HG03060 (cell line): ENCODE results near the gene IQSEC2.

Experiments used
- ATAC-seq: cut with Tn5 transposase; IDR thresholded peaks from one replicate; pipeline ENCODE4 v1.9.1; 2021; ENCODE audit warnings: low read depth, moderate number of reproducible peaks; ENCODE audit not compliant: unreplicated experiment

Gene IQSEC2

DNA sequence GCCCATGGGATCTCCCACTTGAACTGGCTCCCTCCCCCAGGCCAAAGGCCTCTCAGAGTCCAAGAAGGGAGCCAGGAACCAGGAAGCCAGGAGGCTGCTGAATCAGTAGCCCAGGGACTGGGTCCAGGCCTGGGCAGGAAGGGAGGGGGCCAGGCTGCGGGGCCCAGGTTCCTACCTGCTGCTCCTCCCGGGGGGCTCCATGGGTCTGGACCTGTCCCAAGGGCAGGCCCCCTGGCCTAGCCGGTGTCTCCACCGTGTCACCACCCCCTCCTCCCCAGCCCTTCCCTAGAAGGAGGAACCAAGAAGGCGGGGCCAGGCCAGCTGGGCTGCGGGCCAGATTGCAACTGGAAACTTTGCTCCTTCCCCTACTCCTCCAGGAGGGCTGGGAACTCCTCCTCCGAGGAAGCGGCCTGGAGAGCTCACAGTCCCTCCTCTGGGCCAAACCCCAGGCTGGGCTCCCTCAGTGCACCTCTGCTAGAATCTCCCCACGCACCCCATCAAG lies at the start of gene IQSEC2:
Gene IQSEC2 (minus strand): TSS at position 264 of the 502 bp plus-strand sequence.
- ATAC-seq, result no peak

GRCh38 chrX:53330331-53330730 lies 48.9 kb upstream of the IQSEC2 start:
- no peak for ATAC-seq

DNA sequence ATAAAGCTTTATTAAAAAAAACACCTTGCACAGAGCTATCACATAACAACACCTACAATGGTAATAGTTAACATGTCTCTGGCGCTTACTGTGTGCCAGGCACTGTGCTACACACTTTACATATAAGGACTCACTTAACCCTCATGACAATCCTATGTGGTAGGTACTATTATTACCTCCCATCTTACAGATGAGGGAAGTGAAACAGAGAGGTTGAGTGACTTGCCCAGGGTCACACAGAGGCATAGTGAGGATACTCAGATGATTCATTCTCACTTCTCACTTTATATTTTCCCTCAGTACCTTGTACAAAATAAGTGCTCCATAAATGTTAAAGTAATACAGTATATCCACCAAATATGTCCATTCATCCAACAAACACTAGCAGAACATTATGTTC lies 43.4 kb upstream of the IQSEC2 start:
- ATAC-seq, result no peak

GRCh38 chrX:53324085-53324484 lies 42.7 kb upstream of the IQSEC2 start:
- ATAC-seq, result no peak

GRCh38 chrX:53323196-53323595 lies 41.8 kb upstream of the IQSEC2 start:
- ATAC-seq, result no peak

DNA sequence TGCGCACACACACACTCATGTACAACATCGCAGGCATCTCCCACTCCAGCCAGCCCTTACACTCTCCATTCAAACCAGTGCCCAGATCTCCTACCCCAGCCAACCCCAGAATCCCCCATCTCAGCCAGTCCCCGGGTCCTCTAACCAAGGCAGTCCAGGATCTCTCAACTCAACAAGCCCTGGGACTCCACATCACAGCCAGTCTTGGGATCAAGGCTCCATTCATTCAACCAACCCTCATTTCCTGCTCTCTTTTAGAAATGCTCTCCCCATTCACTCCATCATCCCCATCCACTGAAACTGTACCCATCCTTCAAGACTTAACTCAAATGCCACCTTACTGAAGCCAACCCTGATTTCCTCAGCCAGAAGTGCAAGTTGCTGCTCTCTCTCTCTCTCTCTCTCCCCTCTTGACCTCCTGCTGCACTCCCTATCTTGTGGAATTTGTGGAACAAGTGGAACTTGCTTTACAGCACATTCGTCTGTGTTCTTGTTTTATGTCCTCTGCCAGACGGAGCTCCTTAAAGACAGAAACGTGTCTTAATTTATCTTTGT lies 40.6 kb upstream of the IQSEC2 start:
- ATAC-seq, result no peak

DNA sequence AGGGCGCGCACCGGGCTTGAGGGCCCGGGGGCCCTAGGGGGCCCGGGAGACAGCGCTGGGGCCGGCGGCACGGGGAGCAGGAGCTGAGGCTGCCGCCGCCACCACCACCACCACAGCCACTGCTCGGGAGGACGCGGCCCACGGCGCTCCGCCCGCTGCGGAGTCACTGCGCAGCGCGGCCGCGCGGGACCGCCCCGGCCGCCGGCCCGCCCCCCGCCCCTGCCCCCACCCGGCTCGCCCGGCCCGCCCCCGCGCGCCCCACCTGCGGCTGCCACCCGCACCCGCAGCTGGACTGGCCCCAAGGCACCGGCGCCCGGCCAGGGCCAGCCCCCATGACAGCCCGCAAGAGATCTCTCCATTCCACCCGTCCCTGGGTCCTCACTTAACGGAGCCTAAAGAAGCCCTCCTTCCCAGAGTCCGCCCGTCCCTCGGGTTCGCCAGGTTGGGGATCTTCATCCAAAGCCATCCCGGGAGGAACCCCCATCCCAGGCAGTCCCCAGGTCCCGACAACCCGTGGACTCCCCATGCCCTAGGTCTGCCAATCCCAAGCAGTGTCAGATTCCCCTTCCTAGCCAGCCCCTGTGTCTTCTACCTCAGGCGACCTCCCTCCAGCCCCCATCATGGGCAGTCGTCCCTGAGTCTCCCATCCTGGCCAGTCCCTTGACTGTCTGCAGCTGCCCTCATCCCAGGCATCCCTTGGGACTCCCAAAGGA lies 40.0 kb upstream of the IQSEC2 start:
- no peak for ATAC-seq

DNA sequence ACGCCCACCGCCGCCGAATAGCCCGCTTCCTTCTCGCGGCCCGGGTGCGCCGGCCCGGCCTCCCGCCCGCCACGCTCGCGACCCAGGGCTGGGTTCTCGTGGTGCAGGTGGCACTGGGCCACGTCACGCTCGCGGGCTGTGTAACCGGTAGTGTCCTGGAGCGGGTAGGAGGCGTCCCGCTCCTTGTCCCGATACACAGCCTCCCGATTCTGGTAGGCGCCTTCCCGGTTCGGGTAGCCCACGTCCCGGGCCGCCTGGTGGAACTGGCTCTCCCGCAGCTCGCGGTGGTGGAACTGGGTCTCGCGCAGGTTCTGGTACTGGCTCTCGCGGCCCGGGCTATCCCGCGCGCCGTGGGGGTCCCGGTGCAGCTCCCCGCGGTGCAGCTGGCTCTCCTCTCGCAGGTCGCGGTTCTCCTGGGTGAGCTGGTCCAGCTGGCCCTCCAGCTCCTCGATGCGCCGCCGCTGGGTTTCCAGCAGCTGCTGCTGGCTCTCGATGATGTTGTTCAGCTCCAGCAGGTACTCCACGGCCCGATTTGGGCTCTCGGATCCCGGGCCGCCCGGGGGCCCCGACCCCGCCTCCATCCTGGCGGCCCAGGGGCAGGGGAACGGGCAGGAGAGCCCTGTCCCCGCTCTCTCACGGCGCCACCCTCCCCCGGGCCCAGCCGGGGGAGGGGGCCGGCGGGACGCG lies 39.3 kb upstream of the IQSEC2 start:
- no peak for ATAC-seq

- ATAC-seq, result no peak
Measured at GRCh38 chrX:53319614-53320542, 38.5 kb upstream of the IQSEC2 start.

- ATAC-seq, result no peak
Measured at GRCh38 chrX:53318766-53319353, 37.5 kb upstream of the IQSEC2 start.

GRCh38 chrX:53317365-53318069 lies 36.1 kb upstream of the IQSEC2 start:
- no peak for ATAC-seq

DNA sequence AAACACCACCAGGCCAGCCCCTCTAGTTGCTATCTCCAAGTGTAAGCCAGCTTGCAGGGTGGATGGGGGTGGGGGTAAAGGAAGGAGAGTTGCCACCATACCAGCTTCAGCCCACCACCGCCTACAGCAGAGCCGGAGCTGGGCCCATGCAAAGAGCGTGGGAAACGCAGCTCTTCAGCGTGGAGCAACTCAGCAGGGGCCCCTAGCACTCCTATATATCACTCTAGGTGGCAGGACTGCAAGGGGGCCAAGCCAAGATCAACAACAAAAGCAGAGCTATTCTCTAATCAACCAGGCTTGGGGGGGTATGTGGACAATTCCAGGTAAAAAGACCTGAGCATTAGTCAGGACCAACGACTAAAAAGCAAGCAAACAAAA lies 35.5 kb upstream of the IQSEC2 start:
- ATAC-seq, result no peak

GRCh38 chrX:53316111-53316859 lies 34.9 kb upstream of the IQSEC2 start:
- ATAC-seq, result no peak

GRCh38 chrX:53313728-53314105 lies 32.3 kb upstream of the IQSEC2 start:
- no peak for ATAC-seq

DNA sequence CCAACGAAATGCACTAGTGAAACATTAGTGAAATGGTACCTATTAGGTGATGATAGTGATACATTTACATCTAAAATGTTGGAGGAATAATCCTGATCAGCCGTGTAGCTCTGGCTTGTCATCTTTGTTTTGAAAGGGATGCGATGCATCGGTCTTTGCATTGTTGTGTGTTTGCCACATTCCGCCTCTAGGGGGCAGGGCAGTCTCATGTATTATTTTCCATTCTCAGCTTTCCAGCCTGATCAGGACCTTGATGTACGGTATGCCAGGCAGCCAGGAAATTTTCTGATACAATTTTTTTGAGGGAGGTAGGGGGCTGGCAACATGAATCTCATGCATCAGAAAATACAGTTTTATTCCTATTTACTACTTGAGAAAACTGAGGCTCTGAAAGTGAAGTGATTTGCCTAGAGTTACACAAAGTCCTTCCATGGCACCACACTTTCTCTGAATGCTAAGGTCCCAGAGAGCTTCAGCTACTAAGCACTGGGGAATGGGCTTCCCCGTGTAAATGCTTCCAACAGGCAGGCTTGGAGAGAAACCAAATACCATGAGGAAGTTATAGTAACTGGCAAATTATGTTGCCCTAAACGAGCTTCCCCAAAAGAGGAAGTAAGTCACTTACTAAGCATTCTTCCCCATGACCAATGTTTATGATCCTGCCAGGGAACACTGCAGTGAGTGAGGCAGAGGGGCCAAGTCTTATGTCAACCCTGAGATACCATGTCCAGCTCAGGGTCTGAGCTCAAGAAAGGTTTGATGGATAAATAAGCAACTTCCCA lies 31.8 kb upstream of the IQSEC2 start:
- no peak for ATAC-seq

DNA sequence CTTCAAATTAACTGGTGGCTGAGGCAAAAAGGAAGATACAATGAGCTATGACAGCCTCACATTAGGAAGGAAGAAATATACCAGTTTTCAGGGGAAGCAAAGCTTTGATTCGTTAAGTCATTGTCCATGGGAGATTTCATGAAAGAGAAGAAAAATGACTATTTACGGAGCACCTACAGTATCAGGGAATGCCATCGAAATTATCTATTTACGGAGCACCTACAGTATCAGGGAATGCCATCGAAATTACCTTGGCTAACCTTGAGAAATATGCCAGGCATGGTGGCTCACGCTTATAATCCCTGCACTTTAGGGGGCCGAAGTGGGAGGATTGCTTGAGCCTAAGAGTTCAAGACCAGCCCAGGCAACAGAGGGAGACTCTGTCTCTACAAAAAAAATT lies 28.5 kb upstream of the IQSEC2 start:
- no peak for ATAC-seq

DNA sequence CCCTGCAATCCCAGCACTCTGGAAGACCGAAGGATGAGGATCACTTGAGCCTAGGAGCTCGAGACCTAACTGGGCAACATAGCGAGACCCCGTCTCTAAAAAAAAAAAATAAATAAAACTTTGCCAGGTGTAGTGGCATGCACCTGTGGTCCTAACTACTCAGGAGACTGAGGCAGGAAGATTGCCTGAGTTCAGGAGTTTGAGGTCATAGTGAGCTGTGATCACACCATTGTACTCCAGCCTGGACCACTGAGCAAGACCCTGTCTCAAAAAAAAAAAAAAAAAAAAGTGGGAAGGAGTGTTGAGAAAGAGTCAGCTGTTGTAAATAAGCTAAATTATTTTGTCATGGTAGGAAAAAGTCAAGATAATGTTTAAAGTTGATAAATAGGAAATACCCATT lies 27.5 kb upstream of the IQSEC2 start:
- no peak for ATAC-seq
